Stomach smooth muscle (tissue), 2 donors: ENCODE results near the gene IFNA17.
"Not testable (repeated sequence)": the region's sequence is repeated elsewhere in the genome, so short reads cannot be mapped to it uniquely, and the experiment has no call there.

Experiments used
- H3K27ac ChIP-seq: one replicate; pipeline ENCODE4 v1.7.0; 2013; ENCODE audit warnings: mild to moderate bottlenecking, low read length, inconsistent platforms
- H3K27me3 ChIP-seq, 2 donors: one replicate each; pipeline ENCODE4 v1.7.0; 2013; ENCODE audit warnings: low read length in 2 of 2; ENCODE audit not compliant: insufficient read depth in 2 of 2, control insufficient read depth in 1 of 2
- H3K36me3 ChIP-seq, 2 donors: one replicate each; pipeline ENCODE4 v1.7.0; 2013; ENCODE audit warnings: low read length in 2 of 2; ENCODE audit not compliant: control insufficient read depth in 2 of 2, insufficient read depth in 2 of 2
- H3K4me1 ChIP-seq: one replicate; pipeline ENCODE4 v1.7.0; 2013; ENCODE audit warnings: low read length; ENCODE audit not compliant: control insufficient read depth, insufficient read depth
- H3K4me3 ChIP-seq, 2 donors: one replicate each; pipeline ENCODE4 v1.7.0; 2013; ENCODE audit warnings: low read length in 2 of 2
- H3K9ac ChIP-seq, 2 donors: one replicate each; pipeline ENCODE4 v1.7.0; 2013; ENCODE audit warnings: low read length in 2 of 2, mild to moderate bottlenecking in 1 of 2
- H3K9me3 ChIP-seq, 2 donors: one replicate each; pipeline ENCODE4 v1.7.0; 2013; ENCODE audit warnings: low read length in 2 of 2; ENCODE audit not compliant: control insufficient read depth in 2 of 2
- donor health status: healthy.
- donor health status: Pancreatic carcinoma.

IFNA17 gene

DNA sequence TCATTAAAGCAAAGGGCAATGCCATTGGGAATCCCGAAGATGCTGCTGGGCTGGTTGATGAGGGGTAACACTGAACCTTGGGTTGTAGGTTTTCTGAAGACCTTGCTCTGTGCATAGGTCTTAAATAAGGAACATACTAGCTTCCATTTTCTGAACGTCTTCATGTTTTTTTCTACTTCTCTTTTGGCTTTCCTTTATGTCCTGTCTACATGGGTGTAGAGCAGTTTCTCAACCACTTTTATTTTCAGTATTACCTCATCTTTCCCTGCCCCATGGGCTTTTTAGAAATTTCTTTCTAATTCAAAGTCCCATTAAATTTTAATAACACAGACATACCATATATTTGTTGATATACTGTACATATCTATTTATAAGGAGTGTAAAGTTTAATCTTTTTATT lies 11.9 kb upstream of the IFNA17 start, which contains the start of gene IFNA14:
TSS of gene IFNA14 (minus strand) at position 95 of the 400 bp plus-strand sequence. CDS start at position 25, 70 bp downstream.
- Histone ChIP-seq H3K27ac (no peak within 1 kb of the TSS), H3K9me3 (no peaks in the 10 kb centered on the region), H3K36me3 (no peaks in the 10 kb centered on the region), H3K4me3 (no peak within 1 kb of the TSS), H3K4me1 (no peaks in the 10 kb centered on the region), H3K9ac (no peak within 1 kb of the TSS), H3K27me3 (no peaks in the 10 kb centered on the region)

DNA sequence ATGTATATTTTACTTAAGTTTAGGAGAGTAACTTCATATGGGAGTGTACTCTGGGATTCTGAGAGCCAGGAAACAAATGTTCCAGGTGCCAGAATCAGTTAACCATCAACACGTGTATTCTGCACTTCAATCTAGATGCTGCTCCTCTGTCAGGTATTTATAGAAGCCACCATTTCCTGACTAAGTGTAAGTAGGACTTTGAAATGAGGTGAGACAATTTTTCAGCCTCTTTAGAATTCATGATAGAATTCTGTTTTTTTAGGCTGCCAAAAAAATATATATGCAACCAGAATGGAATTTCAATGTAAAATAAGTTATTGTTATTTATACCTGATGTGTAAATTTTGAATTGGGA lies 8.3 kb upstream of the IFNA17 start:
- H3K9me3 ChIP-seq, H3K27me3 ChIP-seq, H3K4me3 ChIP-seq, H3K27ac ChIP-seq, H3K4me1 ChIP-seq, H3K9ac ChIP-seq, H3K36me3 ChIP-seq: not testable (repeated sequence)

DNA sequence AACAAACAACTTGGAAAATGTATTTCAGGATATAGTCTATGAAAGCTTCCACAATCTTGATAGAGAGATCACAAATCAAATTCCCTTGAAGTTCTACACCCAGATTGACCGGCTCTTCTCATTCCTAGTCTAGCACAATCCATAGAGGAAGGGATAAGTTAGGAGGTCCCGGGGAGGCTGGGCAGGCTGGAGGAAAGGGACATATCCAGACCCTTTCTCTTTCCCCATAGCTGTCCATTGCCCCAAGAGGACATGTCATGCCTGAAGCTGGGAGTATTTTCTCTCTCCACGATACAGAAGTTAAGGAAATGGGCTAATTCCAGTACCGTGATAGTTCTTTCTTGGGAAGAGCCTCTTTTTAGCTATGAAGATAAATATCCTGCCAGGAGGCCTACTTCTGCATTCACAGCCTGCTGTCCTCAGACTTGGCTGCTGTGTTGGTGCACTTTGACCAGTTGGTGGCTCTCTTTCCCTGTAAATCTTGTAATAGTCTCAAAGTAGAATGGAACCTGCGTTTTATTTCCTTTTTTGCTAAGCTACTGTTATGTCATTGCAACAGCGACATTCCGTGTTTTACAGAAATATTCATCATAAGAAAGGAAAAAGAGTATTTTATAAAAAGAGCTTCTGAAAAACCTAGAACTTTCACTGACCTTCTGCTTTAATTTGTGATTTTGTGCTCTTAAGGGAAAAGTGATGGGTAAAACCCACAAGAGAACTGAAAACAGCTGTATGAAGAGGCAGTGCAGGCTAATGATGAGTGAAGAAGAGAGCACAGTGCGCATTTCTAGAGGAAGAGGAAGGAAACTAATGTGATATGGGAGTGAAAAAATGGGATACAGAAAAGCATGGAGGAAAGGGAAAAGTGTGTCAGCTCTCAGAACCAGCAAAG lies 7.7 kb upstream of the IFNA17 start:
- not testable (repeated sequence) for H3K36me3 ChIP-seq, H3K4me1 ChIP-seq, H3K27ac ChIP-seq, H3K27me3 ChIP-seq, H3K9me3 ChIP-seq, H3K9ac ChIP-seq, H3K4me3 ChIP-seq

DNA sequence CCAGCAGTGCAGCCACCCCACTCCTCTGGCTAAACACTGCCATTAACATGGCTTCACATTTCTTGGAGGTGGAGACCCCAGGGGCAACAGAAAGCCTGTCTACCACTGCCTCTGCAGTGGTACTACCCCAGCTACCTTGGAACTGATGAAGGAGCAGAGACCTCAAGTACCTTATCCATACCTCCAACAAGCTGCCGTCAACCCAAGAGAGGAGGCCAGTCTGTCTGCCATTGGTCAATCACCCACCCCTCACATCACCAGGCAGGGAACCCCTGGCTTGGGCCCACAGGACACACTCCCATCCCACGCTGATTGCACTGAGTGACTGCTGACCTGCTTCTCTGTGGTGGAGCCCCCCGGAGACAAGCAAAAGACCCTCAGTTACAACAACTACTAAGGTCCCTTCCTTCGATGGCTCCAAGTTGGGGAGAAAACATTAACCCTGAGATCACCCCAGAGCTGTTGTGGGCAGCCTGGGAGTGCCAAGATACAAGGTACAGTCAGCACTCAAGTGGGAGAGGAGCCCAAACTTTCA lies 6.2 kb upstream of the IFNA17 start:
- Histone ChIP-seq H3K9me3 (no peaks in the 10 kb centered on the region), H3K4me1 (no peaks in the 10 kb centered on the region), H3K36me3 (no peaks in the 10 kb centered on the region), H3K27ac (no peak overlapping the region), H3K9ac (no peak overlapping the region), H3K4me3 (no peak overlapping the region), H3K27me3 (no peaks in the 10 kb centered on the region)

DNA sequence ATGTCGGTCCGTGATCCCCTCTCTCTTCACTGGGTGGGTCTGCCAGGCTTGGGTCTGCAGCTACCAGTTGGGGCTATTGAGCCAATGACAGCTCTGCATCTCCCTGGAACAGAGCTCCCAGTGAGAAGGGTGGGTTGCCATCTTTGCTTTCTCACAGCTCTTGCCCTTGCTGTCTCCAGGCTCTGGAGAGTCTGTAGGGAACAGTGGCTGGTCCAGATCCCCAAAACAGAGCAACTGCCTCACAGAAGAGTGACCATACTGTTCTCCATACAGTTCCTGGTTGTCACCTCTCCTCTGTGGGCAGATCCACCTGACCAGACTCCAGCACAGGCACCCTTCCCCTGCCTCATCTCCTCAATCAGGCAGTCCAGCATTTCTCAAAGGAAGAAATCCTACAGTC lies 5.2 kb upstream of the IFNA17 start:
- no peak overlapping the region for H3K27ac ChIP-seq
- no peaks in the 10 kb centered on the region for H3K9me3 ChIP-seq
- H3K36me3 ChIP-seq, result no peaks in the 10 kb centered on the region
- no peak overlapping the region for H3K4me3 ChIP-seq
- H3K4me1 ChIP-seq, result no peaks in the 10 kb centered on the region
- no peak overlapping the region for H3K9ac ChIP-seq
- no peaks in the 10 kb centered on the region for H3K27me3 ChIP-seq

DNA sequence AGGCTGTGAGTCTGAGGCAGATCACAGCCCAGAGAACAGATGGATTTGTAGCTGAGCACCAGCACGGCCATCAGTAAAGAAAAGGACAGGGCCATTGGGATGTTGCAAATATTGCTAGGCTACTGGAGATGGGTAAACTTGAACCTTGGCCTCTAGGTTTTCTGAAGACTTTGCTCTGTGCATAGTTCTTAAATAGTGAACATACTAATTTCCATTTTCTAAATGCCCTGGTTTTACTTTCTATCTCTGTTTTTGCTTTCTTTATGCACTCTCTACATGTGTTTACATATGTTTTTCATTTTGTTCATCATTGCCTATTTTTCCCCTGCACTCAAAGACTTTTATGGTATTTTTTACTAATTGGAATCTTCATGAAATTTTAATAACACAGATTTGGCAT lies 10.8 kb downstream of the IFNA17 start, which contains the start of gene IFNA16:
TSS of gene IFNA16 (minus strand) at position 101 of the 400 bp plus-strand sequence. CDS start at position 95, 6 bp downstream.
- not testable (repeated sequence) for H3K27ac ChIP-seq, H3K4me3 ChIP-seq, H3K27me3 ChIP-seq, H3K9ac ChIP-seq, H3K36me3 ChIP-seq, H3K9me3 ChIP-seq, H3K4me1 ChIP-seq

DNA sequence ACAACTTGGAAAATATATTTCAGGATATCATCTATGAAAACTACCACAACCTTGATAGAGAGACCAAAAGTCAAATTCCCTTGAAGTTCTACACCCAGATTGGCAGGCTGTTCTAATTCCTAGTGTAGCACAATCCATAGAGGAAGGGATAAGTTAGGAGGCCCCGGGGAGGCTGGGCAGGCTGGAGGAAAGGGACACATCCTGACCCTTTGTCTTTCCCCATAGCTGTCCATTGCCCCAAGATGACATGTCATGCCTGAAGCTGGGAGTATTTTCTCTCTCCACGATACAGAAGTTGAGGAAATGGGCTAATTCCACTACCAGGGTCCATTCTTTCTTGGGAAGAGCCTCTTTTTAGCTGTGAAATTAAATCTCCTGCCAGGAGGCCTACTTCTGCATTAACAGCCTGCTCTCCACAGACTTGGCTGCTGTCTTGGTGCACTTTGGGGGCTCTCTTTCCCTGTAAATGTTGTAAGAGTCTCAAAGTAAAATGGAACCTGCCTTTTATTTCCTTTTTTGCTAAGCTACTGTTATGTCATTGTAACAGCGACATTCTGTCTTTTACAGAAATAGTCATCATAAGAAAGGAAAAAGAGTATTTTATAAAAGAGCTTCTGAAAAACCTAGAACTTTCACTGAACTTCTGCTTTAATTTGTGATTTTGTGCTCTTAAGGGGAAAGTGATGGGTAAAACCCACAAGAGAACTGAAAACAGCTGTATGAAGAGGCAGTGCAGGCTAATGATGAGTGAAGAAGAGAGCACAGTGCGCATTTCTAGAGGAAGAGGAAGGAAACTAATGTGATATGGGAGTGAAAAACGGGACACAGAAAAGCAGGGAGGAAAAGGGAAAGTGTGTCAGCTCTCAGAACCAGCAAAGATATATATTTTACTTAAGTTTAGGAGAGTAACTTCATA lies 14.4 kb downstream of the IFNA17 start:
- not testable (repeated sequence) for H3K36me3 ChIP-seq, H3K4me3 ChIP-seq, H3K9me3 ChIP-seq, H3K27ac ChIP-seq, H3K9ac ChIP-seq, H3K27me3 ChIP-seq, H3K4me1 ChIP-seq

DNA sequence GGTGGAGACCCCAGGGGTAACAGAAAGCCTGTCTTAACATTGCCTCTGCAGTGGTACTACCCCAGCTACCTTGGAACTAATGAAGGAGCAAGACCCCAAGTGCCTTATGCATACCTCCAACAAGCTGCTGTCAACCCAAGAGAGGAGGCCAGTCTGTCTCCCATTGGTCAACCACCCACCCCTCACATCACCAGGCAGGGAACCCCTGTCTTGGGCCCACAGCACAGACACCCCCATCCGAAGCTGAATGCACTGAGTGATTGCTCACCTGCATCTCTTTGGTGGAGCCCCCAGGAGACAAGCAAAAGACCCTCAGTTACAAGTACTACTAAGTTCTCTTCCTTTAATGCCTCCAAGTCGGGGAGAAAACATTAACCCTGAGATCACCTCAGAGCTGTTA lies 15.9 kb downstream of the IFNA17 start:
- not testable (repeated sequence) for H3K27ac ChIP-seq, H3K4me1 ChIP-seq, H3K4me3 ChIP-seq, H3K9me3 ChIP-seq, H3K36me3 ChIP-seq, H3K9ac ChIP-seq, H3K27me3 ChIP-seq

DNA sequence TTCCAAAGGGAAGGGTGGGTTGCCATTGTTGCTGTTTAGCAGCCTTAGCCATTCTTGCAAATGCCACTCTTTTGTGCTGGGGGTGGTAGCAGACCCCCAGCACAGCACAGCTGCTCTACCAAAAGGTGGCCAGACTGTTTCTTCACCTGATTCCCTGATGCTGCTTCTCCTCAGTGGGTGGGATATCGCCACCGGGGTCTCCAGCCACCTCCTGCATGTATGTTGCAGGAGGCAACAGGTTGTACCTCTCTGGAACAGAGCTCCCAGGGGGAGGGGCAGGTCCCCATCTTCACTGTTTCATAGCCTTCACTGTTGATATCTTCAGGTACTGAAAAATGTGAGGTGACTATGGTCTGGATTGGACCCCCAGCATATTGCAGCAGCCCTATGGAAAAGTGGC lies 17.2 kb downstream of the IFNA17 start:
- H3K27me3 ChIP-seq, result not testable (repeated sequence)

DNA sequence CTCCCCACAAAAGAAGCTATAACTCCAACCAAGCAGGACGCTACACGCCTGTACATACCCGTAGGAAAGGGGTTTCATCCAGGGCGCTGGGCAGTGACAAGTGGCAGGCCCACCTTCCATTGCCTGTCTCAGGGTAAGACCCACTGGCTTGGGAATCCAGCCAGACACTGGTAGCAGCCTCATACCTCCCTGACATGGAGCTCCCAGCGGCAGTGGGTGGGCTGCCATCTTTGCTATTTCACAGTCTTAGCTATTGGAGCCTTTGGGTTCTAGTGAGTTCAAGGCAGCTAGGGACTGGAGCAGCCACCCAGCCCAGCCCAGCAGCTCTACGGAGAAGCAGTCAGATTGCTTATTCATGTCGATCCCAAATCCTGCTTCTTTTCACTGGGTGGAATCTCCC lies 17.7 kb downstream of the IFNA17 start:
- H3K9me3 ChIP-seq, result no peaks in the 10 kb centered on the region
- H3K27ac ChIP-seq, result no peak overlapping the region
- H3K4me1 ChIP-seq, result no peaks in the 10 kb centered on the region
- no peak overlapping the region for H3K4me3 ChIP-seq
- H3K36me3 ChIP-seq, result no peaks in the 10 kb centered on the region
- no peaks in the 10 kb centered on the region for H3K27me3 ChIP-seq
- H3K9ac ChIP-seq, result no peak overlapping the region

More for the DNA sequence above, 17.2 kb downstream of the IFNA17 start:
- not testable (repeated sequence) for H3K4me1 ChIP-seq, H3K9me3 ChIP-seq, H3K4me3 ChIP-seq, H3K9ac ChIP-seq, H3K27ac ChIP-seq, H3K36me3 ChIP-seq
